ENCODE measurements around the gene KLK13.

GRCh38 chr19:51078731-51079130 is 13.8 kb upstream of the KLK13 start:
- no peak for TF ChIP-seq POLR2AphosphoS5 (IDR thresholded peaks at IDR 0.05)
- TF ChIP-seq CTCF (IDR thresholded peaks at IDR 0.05 in 8 of 11, conservative IDR thresholded peaks at IDR 0.05 in 3 of 11): no peak
